GM18499 (cell line): Measurements from ENCODE around the gene UBE2R2.
"Not testable (repeated sequence)": the region's sequence is repeated elsewhere in the genome, so short reads cannot be mapped to it uniquely, and the experiment has no call there.

ENCODE experiments used
- ATAC-seq: cut with Tn5 transposase; IDR thresholded peaks from one replicate; pipeline ENCODE4 v1.9.1; 2021; ENCODE audit warnings: moderate number of reproducible peaks; ENCODE audit not compliant: insufficient read depth, unreplicated experiment

Gene UBE2R2

DNA sequence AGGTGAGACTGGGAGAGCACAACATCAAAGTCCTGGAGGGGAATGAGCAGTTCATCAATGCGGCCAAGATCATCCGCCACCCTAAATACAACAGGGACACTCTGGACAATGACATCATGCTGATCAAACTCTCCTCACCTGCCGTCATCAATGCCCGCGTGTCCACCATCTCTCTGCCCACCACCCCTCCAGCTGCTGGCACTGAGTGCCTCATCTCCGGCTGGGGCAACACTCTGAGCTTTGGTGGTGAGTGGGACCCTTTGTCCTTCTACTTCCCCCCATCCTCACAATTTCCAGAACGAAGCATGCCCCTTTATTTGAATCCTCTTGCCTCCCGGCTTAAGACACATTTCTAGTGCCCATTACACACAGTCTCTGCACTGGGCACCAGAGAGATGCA lies 19.1 kb upstream of the UBE2R2 start:
- ATAC-seq = no peak

DNA sequence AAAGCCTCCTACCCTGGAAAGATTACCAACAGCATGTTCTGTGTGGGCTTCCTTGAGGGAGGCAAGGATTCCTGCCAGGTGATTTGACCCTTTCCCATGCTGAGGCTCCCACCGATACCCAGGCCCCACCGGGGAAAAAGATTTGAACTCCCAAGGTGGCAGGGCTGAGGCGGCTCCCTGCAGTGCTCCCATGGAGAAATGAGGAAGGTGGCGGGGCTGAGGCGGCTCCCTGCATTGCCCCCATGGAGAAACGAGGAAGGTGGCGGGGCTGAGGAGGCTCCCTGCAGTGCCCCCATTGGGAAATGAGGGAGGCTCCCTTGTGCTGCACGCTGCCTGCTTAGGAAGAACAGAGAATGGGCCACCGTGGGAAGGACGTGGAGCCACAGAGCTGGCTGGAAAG lies 18.4 kb upstream of the UBE2R2 start:
- ATAC-seq = no peak

DNA sequence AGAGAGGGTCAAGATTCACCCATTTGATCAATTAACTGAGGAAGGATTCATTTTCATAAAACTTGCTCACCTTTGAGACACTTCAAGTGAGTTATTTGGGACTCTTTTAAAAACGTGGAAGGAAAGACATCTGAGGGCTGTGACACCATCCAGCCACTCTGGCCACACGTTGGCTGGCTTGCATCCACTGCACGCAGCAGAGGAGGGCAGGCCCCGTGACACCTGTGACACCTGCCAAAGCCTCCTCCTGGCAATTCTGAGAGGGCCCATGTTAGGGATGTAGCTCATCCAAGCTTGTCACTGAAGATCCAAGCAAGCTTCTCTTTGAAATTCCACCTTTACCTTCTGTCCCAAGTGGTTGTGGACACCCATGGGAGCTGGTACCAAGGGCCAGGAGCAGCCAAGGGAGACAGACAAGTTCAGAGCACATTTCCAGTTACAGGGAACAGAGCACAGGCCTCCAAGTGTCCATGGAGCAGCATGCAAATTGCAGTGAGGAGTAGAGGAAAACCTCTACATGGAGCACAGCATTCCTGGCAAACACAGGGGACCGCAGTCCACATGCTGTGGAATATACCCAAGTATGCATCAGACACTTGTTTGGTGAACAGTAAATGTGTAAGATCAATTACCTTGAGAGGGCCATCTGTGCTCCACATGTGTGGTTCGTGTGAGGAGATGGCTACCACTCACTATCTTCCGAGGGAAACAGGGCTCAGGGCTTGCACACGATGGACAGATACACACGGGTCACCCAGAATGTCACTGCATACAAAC lies 16.8 kb upstream of the UBE2R2 start:
- no peak for ATAC-seq

DNA sequence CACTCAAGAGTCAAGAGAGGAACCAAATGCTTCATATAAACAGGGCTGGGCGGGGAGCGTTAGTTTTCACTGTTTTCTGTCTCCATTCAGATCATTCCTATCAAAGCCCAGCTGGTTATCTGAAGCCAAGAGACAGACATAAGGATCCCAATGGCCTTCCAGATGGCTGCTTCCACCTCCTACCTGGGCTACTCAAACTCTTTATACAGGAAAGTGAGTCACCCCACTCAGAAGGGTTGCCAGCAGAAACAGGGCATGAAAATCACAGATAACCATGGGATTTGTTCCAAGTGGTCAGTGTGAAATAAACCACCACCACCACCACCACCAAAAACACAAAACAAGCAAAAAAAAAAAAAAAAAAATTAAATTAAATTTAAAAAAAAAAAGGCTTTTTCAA lies 16.1 kb upstream of the UBE2R2 start:
- no peak for ATAC-seq

DNA sequence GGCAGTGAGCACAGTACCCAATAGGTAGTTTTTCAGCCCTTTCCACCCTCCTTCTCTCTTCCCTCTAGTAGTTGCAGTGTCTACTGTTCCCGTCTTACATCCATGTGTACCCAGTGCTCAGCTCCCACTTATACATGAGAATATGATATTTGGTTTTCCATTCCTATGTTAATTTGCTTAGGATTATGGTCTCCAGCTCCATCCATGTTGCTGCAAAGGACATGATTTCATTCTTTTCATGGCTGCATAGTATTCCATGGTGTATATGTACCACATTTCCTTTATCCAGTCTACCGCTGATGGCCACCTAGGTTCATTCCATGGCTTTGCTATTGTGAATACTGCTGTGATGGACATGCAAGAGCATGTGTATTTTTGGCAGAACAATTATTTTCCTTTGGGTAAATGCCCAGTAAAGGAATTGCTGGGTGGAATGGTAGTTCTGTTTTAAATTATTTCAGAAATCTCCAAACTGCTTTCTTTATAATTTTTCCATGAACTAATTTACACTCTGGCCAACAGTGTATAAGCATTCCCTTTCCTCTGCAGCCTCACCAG lies 14.9 kb upstream of the UBE2R2 start:
- not testable (repeated sequence) for ATAC-seq

DNA sequence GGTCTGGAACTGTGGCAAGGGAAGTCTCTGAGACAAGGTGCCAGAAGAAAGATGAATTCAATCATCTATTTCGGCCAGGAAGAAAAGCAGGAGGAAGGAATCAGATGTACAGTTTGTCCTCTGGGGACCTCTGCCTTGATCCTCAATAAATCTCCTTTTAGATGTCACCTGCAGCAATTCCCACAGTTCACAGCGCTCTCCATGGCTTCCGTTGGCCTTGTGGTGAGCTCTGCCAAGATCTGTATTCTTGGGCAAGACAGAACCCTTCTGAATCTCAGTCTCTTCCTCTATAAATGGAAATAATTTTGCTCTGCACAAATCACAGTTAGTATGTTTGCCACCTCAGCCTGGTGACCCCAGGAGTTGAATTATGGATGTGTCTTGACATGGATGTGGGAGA lies 12.8 kb upstream of the UBE2R2 start:
- ATAC-seq = not testable (repeated sequence)

DNA sequence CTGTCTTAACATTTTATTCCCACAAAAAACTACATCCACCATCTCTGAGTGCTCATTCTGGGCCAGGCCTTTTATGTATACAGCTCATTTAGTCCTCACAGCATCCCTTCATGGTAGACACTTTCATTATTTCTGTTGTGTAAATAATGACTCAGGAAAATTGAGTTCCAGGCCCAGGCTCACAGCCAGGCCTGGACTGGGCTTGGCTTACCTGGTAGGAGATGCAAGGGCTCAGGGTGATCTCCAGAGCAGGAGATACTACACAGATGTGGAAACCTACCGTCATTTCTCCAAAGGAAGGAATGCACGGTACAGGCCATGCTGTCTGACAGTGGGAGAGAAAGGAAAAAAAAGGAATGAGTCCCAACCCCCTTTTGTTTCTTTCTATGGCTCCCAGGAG lies 9.8 kb upstream of the UBE2R2 start:
- not testable (repeated sequence) for ATAC-seq

DNA sequence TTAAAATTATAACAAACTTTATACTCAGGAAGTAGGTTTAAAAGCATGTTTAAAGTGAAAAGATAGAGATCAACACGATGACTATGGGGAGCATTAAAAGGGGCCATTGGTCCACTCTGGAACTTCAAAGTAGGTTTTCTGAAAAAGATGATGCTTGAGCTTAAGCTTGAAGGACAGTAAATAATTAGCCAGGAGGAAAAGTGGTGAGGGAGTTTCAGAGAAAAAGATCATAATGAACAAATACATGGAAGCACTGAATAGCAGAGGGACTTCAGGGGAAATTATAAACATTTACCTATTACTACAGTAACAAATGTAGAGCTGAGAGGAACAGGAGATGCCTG lies 8.0 kb upstream of the UBE2R2 start:
- not testable (repeated sequence) for ATAC-seq

DNA sequence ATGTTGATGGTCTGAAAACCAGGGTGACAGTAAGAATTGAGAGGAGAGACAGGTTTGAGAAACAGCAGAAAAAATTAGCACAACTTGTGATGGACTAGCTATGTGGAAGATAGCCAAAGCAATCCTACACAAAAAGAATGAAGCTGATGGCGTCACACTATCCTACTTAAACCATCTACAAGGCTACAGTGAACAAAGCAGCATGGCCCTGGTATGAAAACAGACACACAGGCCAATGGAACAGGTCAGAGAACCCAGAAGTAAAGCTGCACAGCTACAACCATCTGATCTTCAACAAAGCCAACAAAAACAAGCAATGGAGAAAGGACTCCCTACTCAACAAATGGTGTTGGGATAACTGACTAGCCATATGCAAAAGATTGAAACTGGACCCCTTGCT lies 7.5 kb upstream of the UBE2R2 start:
- ATAC-seq = no peak

DNA sequence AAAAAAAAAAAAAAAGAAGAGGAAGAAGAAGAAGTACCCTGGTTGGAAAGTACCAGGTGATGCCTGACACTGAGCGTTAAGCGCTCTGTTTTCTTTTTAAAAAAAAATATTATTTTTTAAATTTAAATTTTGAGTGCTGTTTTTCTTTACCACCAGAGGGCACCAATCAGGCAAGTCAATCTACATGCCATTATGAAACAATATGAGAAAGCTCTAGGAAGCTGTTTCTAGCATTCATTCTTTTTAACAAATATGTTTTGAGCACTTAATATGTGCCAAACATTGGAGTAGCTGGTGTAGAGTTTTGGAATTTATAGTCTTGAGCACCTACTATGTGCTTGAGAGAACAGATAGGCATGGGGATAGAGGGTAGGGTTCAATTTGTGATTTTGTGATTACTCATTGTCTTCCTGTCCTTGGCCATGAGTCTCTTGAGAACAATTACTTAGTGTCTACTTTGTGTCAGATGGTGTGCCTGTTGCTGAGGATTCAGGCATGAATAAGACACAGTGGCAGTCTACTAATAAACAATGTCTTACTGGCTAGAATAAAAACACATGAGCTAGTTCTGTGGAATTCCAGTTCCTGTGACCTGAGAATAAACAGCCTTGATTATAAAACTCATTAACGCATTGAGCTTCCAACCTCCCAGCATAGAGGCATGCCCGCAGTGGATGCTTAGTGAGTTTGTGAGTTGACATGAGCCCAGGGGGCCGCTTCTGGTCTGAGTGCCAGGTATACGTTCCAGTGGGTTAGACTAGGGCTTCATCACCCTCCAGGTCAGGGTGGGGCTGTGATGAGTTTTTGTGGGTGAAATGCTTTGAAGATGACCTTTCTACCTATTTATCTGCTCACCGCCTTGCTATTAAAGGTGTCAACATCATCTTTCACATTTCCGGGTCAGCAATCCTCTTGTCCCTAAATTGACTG lies 3.0 kb upstream of the UBE2R2 start:
- peak; percentile 23 for ATAC-seq

DNA sequence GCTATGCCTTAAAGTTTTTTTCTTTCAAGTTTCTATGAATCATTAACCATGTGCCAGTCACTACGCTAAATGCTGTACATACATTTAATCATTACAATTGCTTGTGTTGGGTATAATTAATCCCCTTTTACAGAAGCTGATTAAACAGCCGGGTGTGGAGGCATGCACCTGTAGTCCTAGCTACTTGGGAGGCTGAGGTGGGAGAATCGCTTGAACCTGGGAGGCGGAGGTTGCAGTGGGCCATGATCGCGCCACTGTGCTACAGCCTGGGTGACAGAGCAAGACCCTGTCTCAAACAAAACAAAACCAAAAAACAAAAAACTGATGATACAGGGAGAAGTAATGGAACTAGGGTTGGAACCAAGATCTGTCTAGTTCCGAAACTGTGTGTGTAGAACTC lies 1.2 kb upstream of the UBE2R2 start:
- no peak for ATAC-seq

DNA sequence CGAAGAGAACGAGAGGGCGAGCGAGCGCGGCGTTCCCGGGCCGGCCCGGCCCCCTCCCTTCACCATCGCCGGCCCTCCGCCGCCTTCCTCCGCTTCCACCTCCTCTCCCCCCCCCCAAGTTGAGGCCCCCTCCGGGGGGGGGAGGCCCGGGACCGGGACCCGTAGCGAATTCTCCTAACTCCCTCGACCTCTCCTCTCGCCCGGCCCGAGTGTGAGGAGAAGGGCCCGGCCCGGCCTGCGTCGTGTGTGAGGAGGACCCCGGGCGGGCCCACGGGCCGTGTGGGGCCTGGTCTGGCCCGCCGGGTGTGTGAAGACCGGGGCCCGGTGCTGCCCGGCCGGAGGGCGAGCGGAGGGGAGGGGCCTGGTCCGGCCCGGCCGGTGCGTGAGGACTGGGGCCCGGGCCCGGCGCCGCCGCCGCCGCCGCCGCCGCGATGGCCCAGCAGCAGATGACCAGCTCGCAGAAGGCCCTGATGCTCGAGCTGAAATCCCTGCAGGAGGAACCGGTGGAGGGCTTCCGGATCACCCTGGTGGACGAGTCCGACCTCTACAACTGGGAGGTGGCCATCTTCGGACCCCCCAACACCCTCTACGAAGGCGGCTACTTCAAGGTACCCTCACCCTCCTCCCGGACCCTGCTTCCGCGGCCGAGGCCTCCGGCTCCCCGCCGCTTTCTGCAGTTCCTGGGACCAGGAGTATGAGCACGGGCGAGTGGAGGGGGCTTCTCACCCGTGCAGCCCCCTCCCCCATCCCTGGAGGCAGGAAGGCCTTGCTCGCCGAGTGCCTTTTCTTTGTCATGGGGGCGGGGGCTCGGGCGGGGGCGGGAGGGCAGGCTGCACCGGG lies 587 bp downstream of the UBE2R2 start:
- ATAC-seq = no peak

DNA sequence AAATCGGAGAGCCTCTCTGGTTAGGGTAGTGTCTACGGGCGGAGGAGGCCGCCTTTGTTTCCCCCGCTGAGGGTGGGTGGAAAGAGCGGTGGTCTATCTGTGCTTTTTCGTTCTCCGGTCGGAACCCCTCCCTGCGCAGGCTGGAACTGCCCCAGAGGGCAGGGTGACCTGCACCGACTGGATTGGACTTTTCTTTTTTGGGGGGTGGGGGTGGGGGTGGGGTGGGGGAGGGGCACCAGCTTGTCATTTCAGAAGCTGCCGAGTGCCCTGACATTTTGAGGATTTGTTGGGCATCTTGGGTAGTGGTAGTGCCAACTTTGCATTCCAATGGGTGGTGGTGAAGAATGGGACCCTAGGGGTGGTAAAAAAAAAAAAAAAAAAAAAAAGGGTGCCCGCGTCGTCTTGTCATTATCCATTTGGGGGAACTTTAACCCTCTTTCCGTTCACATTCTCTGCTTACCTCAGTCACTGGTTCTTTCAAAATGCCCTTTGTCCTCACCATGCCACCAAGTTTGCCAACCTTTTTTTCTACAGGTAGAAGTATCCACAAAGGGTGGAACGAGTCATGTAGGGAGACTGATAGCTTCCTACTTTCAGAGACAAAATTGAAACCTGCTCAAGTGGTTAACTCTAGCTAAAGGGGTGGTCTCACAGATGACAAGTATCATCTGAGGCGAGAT lies 1.3 kb downstream of the UBE2R2 start:
- ATAC-seq = no peak

DNA sequence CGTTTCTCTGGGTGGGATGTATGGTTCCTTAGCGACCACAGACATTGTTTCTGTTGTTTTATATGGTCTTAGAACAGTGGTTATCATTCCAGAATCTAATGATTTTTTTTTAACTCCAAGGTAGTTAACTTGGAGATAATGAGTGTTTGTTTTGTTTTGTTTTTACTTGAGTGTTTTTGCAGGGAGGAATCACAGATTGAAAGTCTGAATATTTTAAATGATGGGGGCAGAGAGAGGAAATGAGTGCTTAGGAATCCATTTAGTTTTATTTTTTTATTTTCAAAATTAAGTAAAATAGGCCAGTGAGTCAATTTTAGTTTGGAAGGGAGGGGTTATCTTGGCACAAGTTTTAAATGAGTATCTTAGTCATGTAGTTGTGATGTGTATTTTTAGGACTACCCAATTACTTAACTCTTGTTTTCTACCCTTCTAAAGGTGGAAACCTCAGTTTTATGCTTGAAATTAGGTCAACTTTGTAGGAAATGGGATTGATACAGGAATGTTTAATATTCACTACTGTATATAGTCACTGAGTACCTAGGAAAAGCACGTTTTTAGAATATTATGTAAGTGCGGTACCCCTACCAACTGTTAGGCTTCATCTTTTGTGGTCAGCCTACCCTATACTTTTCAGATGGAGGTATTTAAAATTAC lies 2.0 kb downstream of the UBE2R2 start:
- no peak for ATAC-seq

DNA sequence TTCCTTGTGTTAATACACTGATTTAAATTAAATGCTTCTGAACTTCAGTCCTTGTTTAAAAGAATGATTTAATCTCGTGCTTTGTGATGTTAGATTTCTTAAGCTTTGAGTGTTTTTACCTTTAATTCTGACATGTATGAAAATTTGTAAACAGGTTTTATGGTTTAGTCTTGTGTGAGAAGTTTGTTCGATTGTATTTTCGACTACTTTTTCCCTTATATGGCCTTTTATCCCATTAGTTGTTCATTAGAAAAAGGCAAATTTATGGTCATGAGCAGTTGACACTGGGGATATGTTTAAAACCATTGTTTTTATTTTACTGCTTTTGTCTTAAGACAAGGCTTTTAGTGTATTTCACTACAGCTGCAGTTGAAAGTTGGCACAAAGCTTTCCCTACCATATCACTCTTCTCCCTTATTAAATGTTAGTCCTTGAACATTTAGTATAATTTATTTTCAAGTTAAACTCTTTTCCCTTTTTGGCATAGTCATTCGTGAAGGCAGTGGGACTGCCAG lies 3.3 kb downstream of the UBE2R2 start:
- ATAC-seq = no peak

DNA sequence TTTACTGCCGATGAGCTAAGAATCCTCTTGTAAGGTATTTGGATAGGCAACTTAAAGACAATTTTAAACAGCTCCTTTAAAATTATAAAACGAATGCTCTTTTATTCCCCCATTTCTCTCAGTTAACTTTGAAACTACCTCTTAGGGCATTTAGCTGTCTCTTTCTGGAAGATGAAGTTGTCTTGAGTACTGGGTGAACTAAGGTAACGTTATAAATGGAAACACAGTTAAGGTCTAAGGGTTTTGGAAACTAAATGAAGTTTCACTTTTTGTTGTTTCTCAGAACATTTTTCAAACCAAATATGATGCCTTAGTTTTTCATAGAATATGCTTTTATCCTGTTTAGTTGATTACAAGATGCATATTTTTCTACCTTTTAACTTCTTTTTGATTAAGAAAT lies 6.8 kb downstream of the UBE2R2 start:
- no peak for ATAC-seq

DNA sequence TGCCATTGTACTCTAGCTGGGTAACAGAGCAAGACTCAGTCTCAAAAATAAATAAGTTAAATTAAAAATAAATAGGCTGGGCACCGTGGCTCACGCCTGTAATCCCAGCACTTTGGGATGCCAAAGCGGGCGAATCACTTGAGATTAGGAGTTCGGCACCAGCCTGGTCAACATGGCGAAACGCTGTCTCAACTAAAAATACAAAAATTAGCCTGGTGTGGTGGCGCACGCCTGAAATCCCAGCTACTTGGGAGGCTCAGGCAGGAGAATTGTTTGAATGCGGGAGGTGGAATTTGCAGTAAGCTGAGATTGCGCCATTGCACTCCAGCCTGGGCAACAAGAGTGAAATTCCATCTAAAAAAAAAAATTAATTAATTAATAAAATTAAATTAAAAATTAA lies 10.3 kb downstream of the UBE2R2 start:
- not testable (repeated sequence) for ATAC-seq

DNA sequence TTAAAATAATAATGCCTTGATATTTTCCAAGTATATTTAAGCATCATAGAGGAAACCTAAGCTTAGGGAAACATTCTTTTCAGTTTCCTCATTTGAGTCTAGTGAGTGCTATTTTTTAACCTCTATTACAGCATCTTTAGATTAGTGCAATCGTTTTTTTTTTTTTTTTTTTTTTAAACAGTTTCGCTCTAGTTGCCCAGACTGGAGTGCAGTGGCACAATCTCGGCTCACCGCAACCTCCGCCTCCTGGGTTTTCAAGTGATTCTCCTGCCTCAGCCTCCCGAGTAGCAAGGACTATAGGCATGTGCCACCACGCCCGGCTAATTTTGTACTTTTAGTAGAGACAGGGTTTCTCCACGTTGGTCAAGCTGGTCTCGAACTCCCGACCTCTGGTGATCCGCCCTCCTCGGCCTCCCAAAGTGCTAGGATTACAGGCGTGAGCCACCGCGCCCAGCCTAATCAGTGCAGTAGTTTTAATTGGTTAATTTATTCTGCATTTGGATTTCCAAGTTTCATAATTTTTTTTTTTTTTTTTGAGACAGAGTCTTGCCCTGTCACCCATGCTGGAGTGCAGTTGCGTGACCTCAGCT lies 12.8 kb downstream of the UBE2R2 start:
- ATAC-seq = not testable (repeated sequence)
